IPS-15b (cell line): Measurements from ENCODE around the gene PSMG2.

ENCODE experiments used
- H3K27me3 ChIP-seq: one replicate; pipeline ENCODE4 v1.6.1; 2013; ENCODE audit warnings: low read length; ENCODE audit not compliant: control insufficient read depth, insufficient read depth
- H3K36me3 ChIP-seq: one replicate; pipeline ENCODE4 v1.6.1; 2013; ENCODE audit warnings: low read length; ENCODE audit not compliant: control insufficient read depth, insufficient read depth
- H3K4me1 ChIP-seq: one replicate; pipeline ENCODE4 v1.6.1; 2013; ENCODE audit warnings: mild to moderate bottlenecking, low read length; ENCODE audit not compliant: control insufficient read depth, insufficient read depth
- H3K4me3 ChIP-seq: one replicate; pipeline ENCODE4 v1.5.1; 2013; ENCODE audit warnings: low read depth, low read length
- H3K9ac ChIP-seq: one replicate; pipeline ENCODE4 v1.6.1; 2013; ENCODE audit warnings: low read depth, mild to moderate bottlenecking, low read length
- H3K9me3 ChIP-seq: one replicate; pipeline ENCODE4 v1.6.1; 2013; ENCODE audit warnings: mild to moderate bottlenecking, low read length; ENCODE audit not compliant: control insufficient read depth, insufficient read depth

PSMG2 gene

DNA sequence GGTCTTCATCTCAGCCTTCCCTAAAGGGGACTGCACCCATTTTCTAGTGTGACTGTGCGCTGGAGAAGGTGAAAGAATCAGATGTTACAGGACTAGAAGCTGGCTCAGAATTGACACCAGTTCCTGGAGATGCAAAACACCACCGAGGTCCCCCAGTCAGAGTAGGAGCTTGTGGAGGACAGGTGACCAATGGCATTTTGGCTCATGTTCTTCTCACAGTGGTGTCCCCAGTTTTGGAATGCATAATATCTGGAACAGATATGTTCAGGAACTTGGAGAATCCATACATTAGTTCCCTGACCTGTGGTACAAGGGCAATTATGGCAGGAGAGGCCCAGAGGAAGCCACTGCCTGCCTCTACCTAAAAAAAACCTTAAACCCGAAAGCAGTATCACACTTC lies 66.3 kb downstream of the PSMG2 start:
- peaks cover 4% of the 10 kb centered on the region for H3K4me1 ChIP-seq
- H3K9me3 ChIP-seq: no peaks in the 10 kb centered on the region
- H3K9ac ChIP-seq: no peak overlapping the region
- H3K4me3 ChIP-seq: no peak overlapping the region
- no peaks in the 10 kb centered on the region for H3K27me3 ChIP-seq
- H3K36me3 ChIP-seq: no peaks in the 10 kb centered on the region

DNA sequence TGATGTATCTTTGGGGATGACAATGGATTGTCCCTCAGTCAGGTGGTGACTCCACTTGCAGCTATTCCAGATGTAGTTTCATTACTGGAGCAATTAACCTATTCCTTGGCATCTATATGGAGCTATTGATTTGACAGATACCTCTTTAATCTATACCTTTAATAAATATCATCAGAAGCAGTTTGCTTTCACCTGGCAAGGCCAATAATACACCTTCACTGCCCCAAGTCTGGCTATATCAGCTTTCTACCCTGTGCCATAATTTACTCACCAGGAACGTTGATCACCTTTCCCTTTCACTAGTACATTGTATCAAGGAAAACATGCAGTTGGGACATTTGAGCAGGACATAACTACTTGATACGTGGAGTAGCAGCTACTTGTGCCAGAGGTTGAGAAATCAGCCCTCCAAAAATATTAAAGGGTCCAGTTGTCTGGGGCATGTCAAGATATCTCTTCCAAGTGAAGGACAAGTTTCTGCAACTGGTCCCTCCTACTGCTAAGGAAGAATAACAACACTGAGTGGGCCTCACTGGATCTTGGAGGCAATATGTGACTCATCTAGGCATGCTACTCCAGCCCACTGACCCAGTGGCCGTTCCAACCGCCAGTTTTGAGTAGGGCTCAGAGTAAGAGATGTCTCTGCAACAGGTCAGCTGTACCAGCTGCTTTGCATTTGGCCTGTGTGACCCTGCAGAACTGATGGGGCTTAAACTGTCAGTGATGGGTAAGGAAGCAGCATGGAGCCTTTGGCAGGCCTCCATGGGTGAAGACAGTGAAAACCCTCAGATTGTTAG lies 67.0 kb downstream of the PSMG2 start:
- H3K36me3 ChIP-seq: no peaks in the 10 kb centered on the region
- H3K27me3 ChIP-seq: no peaks in the 10 kb centered on the region
- H3K4me3 ChIP-seq: no peak overlapping the region
- no peak overlapping the region for H3K9ac ChIP-seq
- no peaks in the 10 kb centered on the region for H3K9me3 ChIP-seq
- peaks cover 4% of the 10 kb centered on the region for H3K4me1 ChIP-seq

DNA sequence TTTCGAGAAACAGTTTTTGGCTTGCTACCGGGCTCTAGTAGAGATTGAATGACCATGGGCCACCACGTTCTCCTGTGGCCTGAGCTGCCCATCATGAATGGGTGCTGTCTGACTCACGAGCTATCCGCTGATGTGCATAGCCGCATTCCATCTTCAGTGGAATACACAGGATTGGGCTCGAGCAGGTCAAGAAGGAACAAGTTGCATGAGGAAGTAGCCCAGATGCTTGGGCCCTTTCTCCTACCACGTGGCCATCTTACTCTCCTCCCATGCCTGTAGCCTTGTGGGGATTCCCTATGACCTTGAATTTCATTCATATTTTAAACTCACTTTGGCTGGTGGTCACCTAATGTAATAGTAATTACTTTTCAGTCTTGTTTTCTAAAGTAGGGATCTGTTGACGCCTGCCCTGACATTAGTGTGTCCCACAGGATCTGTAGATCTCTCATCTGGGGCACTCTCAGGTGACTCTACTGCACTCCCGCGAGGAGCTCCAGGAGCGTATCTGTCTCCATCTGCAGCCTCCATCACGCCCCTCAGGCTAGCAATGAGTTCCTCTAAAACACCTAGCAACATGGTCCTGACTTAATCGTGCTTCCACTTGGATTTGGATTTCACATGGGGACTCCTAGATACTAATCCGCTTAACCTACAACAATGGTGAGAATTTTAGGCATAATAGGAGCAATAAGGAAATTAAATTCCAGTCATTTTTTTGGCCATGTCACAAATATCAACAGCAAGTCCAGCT lies 67.8 kb downstream of the PSMG2 start:
- H3K9me3 ChIP-seq: no peaks in the 10 kb centered on the region
- H3K27me3 ChIP-seq: no peaks in the 10 kb centered on the region
- no peaks in the 10 kb centered on the region for H3K36me3 ChIP-seq
- no peak overlapping the region for H3K4me3 ChIP-seq
- H3K4me1 ChIP-seq: peaks cover 4% of the 10 kb centered on the region
- H3K9ac ChIP-seq: no peak overlapping the region

GRCh38 chr18:12772111-12772510 lies 69.3 kb downstream of the PSMG2 start:
- Histone ChIP-seq H3K4me1 (no peaks in the 10 kb centered on the region), H3K36me3 (no peaks in the 10 kb centered on the region), H3K9ac (no peak overlapping the region), H3K4me3 (no peak overlapping the region), H3K27me3 (no peaks in the 10 kb centered on the region), H3K9me3 (no peaks in the 10 kb centered on the region)

DNA sequence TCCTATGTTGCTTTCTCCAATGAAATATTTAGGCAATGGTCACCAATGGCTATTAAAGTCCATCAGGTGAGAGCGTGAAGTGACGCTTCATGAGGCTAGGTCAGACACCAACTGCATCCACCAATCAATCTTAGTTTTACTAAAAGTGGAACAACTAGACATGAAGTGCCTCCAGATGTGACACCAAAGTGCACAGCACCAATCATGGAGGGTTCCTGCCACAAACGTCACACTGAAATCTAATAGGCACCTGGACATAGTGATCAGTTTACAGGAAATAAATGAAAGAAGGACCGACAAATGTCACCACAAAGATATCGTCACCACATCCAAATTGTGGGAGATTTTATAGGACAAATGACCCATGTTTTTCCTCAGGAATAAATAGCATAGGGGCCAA lies 70.5 kb downstream of the PSMG2 start:
- Histone ChIP-seq H3K4me1 (no peaks in the 10 kb centered on the region), H3K4me3 (no peak overlapping the region), H3K9me3 (no peaks in the 10 kb centered on the region), H3K9ac (no peak overlapping the region), H3K27me3 (peaks cover 3% of the 10 kb centered on the region), H3K36me3 (no peaks in the 10 kb centered on the region)

GRCh38 chr18:12774982-12775381 lies 72.1 kb downstream of the PSMG2 start:
- Histone ChIP-seq H3K4me1 (no peaks in the 10 kb centered on the region), H3K4me3 (no peak overlapping the region), H3K27me3 (peaks cover 3% of the 10 kb centered on the region), H3K9me3 (no peaks in the 10 kb centered on the region), H3K9ac (no peak overlapping the region), H3K36me3 (no peaks in the 10 kb centered on the region)
